H9 (cell line): Measurements from ENCODE around the gene ZNF77. TPM values are rescaled to one million over a fixed set of nuclear protein-coding genes. Genes with fewer than 3 reads are reported as not detected.

Experiments
- DNase-seq: peaks from one replicate; pipeline ENCODE4 v3.0.0-alpha.2; 2017
- H2AFZ ChIP-seq: one replicate; pipeline ENCODE4 v1.6.1; 2013; ENCODE audit warnings: mild to moderate bottlenecking, low read length, control low read depth, moderate library complexity
- H2AK5ac ChIP-seq: 2 replicates; pipeline ENCODE4 v1.6.1; 2013; ENCODE audit warnings: low read length, control low read depth, mixed read lengths; ENCODE audit not compliant: insufficient read length
- H2BK120ac ChIP-seq: one replicate; pipeline ENCODE4 v1.6.1; 2013; ENCODE audit warnings: low read depth, mild to moderate bottlenecking, low read length, control low read depth, inconsistent platforms; ENCODE audit not compliant: poor library complexity, severe bottlenecking
- H2BK12ac ChIP-seq: 2 replicates; pipeline ENCODE4 v1.6.1; 2013; ENCODE audit warnings: low read length, control low read depth, mixed read lengths, low read depth; ENCODE audit not compliant: insufficient read length
- H2BK15ac ChIP-seq: 2 replicates; pipeline ENCODE4 v1.6.1; 2013; ENCODE audit warnings: low read depth, low read length, control low read depth
- H2BK20ac ChIP-seq: one replicate; pipeline ENCODE4 v1.6.1; 2013; ENCODE audit warnings: low read depth, mild to moderate bottlenecking, low read length, control low read depth, inconsistent platforms; ENCODE audit not compliant: poor library complexity, severe bottlenecking
- H2BK5ac ChIP-seq: 2 replicates; pipeline ENCODE4 v1.6.1; 2013; ENCODE audit warnings: low read length, control low read depth, mixed read lengths; ENCODE audit not compliant: insufficient read length
- H3K14ac ChIP-seq: 2 replicates; pipeline ENCODE4 v1.6.1; 2013; ENCODE audit warnings: low read length, control low read depth; ENCODE audit not compliant: insufficient read depth
- H3K18ac ChIP-seq: 2 replicates; pipeline ENCODE4 v1.6.1; 2013; ENCODE audit warnings: low read depth, mild to moderate bottlenecking, mixed read lengths, low read length, control low read depth; ENCODE audit not compliant: insufficient read length
- H3K23ac ChIP-seq: 2 replicates; pipeline ENCODE4 v1.6.1; 2013; ENCODE audit warnings: low read length, control low read depth, mixed read lengths, low read depth; ENCODE audit not compliant: insufficient read length
- H3K23me2 ChIP-seq: 2 replicates; pipeline ENCODE4 v1.6.1; 2013; ENCODE audit warnings: low read depth, mild to moderate bottlenecking, mixed read lengths, low read length, control low read depth; ENCODE audit not compliant: insufficient read length, poor library complexity, severe bottlenecking
- H3K27ac ChIP-seq: 2 replicates; pipeline ENCODE4 v1.5.1; 2013; ENCODE audit warnings: low read length, control low read depth, mixed read lengths, low read depth; ENCODE audit not compliant: insufficient read length
- H3K27me3 ChIP-seq: 2 replicates; pipeline ENCODE4 v1.6.1; 2013; ENCODE audit warnings: low read length, control low read depth, inconsistent platforms; ENCODE audit not compliant: insufficient read depth
- H3K4ac ChIP-seq: 2 replicates; pipeline ENCODE4 v1.6.1; 2013; ENCODE audit warnings: low read depth, mild to moderate bottlenecking, control low read depth, inconsistent platforms, low read length, moderate library complexity
- H3K4me1 ChIP-seq: 2 replicates; pipeline ENCODE4 v1.6.1; 2013; ENCODE audit warnings: low read length, control low read depth, inconsistent platforms; ENCODE audit not compliant: insufficient read depth
- H3K4me2 ChIP-seq: 2 replicates; pipeline ENCODE4 v1.6.1; 2013; ENCODE audit warnings: low read length, control low read depth, mixed read lengths; ENCODE audit not compliant: insufficient read length, insufficient read depth
- H3K56ac ChIP-seq: 2 replicates; pipeline ENCODE4 v1.6.1; 2013; ENCODE audit warnings: low read depth, mild to moderate bottlenecking, mixed read lengths, low read length, control low read depth; ENCODE audit not compliant: insufficient read length
- H3K79me1 ChIP-seq: 2 replicates; pipeline ENCODE4 v1.6.1; 2013; ENCODE audit warnings: low read depth, mild to moderate bottlenecking, moderate library complexity, low read length, control low read depth, inconsistent platforms; ENCODE audit not compliant: insufficient read depth, poor library complexity, severe bottlenecking
- H3K79me2 ChIP-seq: 2 replicates; pipeline ENCODE4 v1.6.1; 2013; ENCODE audit warnings: low read length, control low read depth, inconsistent platforms; ENCODE audit not compliant: insufficient read depth
- H3K9ac ChIP-seq: 2 replicates; pipeline ENCODE4 v1.6.1; 2013; ENCODE audit warnings: low read length, control low read depth, mixed read lengths; ENCODE audit not compliant: insufficient read length; ENCODE audit errors: extremely low read depth
- H3K9me3 ChIP-seq: one replicate; pipeline ENCODE4 v1.6.1; 2013; ENCODE audit warnings: low read depth, low read length, inconsistent platforms; ENCODE audit not compliant: control insufficient read depth
- H3T11ph ChIP-seq: one replicate; pipeline ENCODE4 v1.6.1; 2013; ENCODE audit warnings: mild to moderate bottlenecking, low read length, control low read depth, inconsistent platforms
- H4K20me1 ChIP-seq: one replicate; pipeline ENCODE4 v1.6.1; 2013; ENCODE audit not compliant: control insufficient read depth, insufficient read length, insufficient read depth
- H4K5ac ChIP-seq: 2 replicates; pipeline ENCODE4 v1.6.1; 2013; ENCODE audit warnings: low read depth, mild to moderate bottlenecking, mixed read lengths, low read length, control low read depth; ENCODE audit not compliant: insufficient read length
- H4K8ac ChIP-seq: replicated peaks from 2 replicates; pipeline ENCODE4 v1.6.1; 2013; ENCODE audit warnings: low read length, control low read depth, mixed read lengths, low read depth; ENCODE audit not compliant: insufficient read length
- H4K91ac ChIP-seq: 2 replicates; pipeline ENCODE4 v1.6.1; 2013; ENCODE audit warnings: low read depth, mild to moderate bottlenecking, moderate library complexity, mixed read lengths, low read length, control low read depth; ENCODE audit not compliant: insufficient read length
- H3K27ac Mint-ChIP-seq, 3 experiments: 2 replicates in 2 of 3; 3 replicates in 1 of 3; pipeline ENCODE4 v1.8.0; 2020 to 2021; ENCODE audit warnings: mixed read lengths in 3 of 3, mild to moderate bottlenecking in 1 of 3, moderate library complexity in 1 of 3
- H3K27me3 Mint-ChIP-seq: 2 replicates; pipeline ENCODE4 v1.8.0; 2021; ENCODE audit warnings: low read depth, mild to moderate bottlenecking, moderate library complexity, mixed read lengths
- H3K36me3 Mint-ChIP-seq, 3 experiments: 2 replicates in 2 of 3; 3 replicates in 1 of 3; pipeline ENCODE4 v1.8.0; 2020 to 2021; ENCODE audit warnings: low read depth in 3 of 3, mixed read lengths in 3 of 3; ENCODE audit not compliant: insufficient read depth in 1 of 3
- H3K4me1 Mint-ChIP-seq, 2 experiments: 2 replicates each; pipeline ENCODE4 v1.8.0; 2020; ENCODE audit warnings: mixed read lengths in 2 of 2
- H3K4me3 Mint-ChIP-seq, 2 experiments: 2 replicates in 1 of 2; 3 replicates in 1 of 2; pipeline ENCODE4 v1.8.0; 2020 to 2021; ENCODE audit warnings: mild to moderate bottlenecking in 2 of 2, mixed read lengths in 2 of 2, moderate library complexity in 1 of 2
- H3K9me3 Mint-ChIP-seq, 2 experiments: 2 replicates in 1 of 2; 3 replicates in 1 of 2; pipeline ENCODE4 v1.8.0; 2020; ENCODE audit warnings: mild to moderate bottlenecking in 2 of 2, mixed read lengths in 2 of 2, moderate library complexity in 1 of 2
- WGBS: extraction: QIAGEN DNeasy Blood & Tissue Kit; methylation state at CpG from one replicate; pipeline ENCODE4 v1.1.7; 2013; ENCODE audit warnings: missing lambda C conversion rate, low lambda C conversion rate, mixed read lengths; ENCODE audit not compliant: insufficient read length; ENCODE audit errors: extremely low coverage; 5-methylcytosine and 5-hydroxymethylcytosine counted together
- total RNA-seq: library from RNA; stranded (reverse); gene quantifications from 2 replicates; pipeline ENCODE4 v1.2.1, GENCODE V29; 2021
- TF ChIP-seq, protein P1 (sequence below): fragments of 200-600 bp; sonication (generic); conservative IDR thresholded peaks from 3 replicates; pipeline ENCODE4 v1.8.0; 2021; ENCODE audit warnings: antibody characterized with exemption, mild to moderate bottlenecking

The ZNF77 gene
- total RNA-seq, 1 experiment from 2014 or later = 4.6 TPM

DNA sequence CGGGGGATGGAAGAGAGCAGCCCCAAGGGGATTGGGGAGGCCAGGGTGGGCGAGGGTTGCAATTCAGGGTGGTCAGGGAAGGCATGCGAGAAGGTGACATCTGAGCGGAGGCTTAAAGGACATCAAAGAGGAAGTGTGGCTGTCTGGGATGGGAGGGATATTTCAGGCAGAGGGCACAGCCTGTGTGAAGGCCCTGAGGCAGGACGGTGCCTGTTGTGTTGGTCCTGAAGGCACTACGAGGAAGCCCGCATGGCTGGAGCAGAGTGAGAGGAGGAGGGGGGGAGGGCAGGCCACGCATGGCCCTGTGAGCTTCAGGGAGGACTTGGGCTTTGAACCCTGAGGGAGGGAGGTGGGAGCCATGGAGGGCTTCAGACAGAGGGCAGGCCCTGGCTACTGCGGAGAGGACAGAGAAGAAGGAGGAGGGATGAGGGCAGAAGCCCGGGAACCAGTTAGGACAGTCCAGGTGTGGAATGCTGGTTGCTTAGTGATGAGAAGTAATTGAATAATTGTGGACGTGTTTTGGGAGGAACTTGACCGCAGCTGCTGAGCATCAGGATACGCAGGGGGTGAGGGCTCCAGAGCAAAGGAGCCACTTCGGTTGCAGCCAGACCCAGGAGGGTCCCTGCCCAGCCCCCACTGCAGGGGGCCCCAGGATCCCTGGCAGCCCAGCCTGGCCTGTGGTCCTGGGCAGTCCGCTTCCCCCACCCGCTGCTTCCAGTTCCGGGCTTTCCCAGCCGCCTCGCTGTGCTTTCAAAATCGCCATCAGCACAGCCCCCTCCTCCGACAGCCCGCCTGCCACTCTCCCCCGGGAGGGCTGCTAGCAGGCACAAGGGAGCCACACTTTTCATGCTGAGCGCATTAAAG is 38.8 kb upstream of the ZNF77 start:
- no peak overlapping the region for H3K9ac ChIP-seq
- Mint-ChIP-seq H3K9me3 (peaks cover 0 to 4% of the 10 kb centered on the region in 2 experiments; a peak in 1 of 5 replicates), H3K36me3 (no peaks in the 10 kb centered on the region), H3K4me1 (peaks cover 25 to 53% of the 10 kb centered on the region in 2 experiments), H3K27ac (peak overlapping the region in 1 of 3 experiments; percentile 83; a peak in 2 of 7 replicates), H3K27me3 (peaks cover 92% of the 10 kb centered on the region), H3K4me3 (peak overlapping the region; percentile 24 to 74; a peak in 3 of 5 replicates)
- no peak overlapping the region for H4K8ac ChIP-seq
- H3K18ac ChIP-seq = peak overlapping the region; percentile 50
- H2AK5ac ChIP-seq = no peak overlapping the region
- H3K23me2 ChIP-seq = no peaks in the 10 kb centered on the region
- H2BK5ac ChIP-seq = no peak overlapping the region
- no peak overlapping the region for H4K5ac ChIP-seq
- DNase-seq = peak; percentile 92
- TF ChIP-seq, protein P1, sequence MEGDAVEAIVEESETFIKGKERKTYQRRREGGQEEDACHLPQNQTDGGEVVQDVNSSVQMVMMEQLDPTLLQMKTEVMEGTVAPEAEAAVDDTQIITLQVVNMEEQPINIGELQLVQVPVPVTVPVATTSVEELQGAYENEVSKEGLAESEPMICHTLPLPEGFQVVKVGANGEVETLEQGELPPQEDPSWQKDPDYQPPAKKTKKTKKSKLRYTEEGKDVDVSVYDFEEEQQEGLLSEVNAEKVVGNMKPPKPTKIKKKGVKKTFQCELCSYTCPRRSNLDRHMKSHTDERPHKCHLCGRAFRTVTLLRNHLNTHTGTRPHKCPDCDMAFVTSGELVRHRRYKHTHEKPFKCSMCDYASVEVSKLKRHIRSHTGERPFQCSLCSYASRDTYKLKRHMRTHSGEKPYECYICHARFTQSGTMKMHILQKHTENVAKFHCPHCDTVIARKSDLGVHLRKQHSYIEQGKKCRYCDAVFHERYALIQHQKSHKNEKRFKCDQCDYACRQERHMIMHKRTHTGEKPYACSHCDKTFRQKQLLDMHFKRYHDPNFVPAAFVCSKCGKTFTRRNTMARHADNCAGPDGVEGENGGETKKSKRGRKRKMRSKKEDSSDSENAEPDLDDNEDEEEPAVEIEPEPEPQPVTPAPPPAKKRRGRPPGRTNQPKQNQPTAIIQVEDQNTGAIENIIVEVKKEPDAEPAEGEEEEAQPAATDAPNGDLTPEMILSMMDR = no peak
- no peaks in the 10 kb centered on the region for H3K9me3 ChIP-seq
- H3K4me1 ChIP-seq = peaks cover 5% of the 10 kb centered on the region; the same call in 1 of the 2 replicates
- H3K56ac ChIP-seq = no peak overlapping the region
- no peak overlapping the region for H2BK20ac ChIP-seq
- H2BK12ac ChIP-seq = peak overlapping the region; percentile 55
- peak overlapping the region; percentile 19 for H3K4me2 ChIP-seq
- H3K4ac ChIP-seq = no peak overlapping the region
- no peaks in the 10 kb centered on the region for H3K79me1 ChIP-seq
- H2AFZ ChIP-seq = no peak overlapping the region
- no peak overlapping the region for H3K23ac ChIP-seq
- H4K91ac ChIP-seq = peak overlapping the region; percentile 16
- no peak overlapping the region for H3K27ac ChIP-seq
- no peaks in the 10 kb centered on the region for H3K27me3 ChIP-seq
- peak overlapping the region; percentile 61; the same call in 1 of the 2 replicates for H3K14ac ChIP-seq
- no peaks in the 10 kb centered on the region for H3K79me2 ChIP-seq
- no CpG with 5 or more reads among the region's 24 CpGs for WGBS
- no peak overlapping the region for H2BK15ac ChIP-seq
- H4K20me1 ChIP-seq = no peaks in the 10 kb centered on the region
- H3T11ph ChIP-seq = no peak overlapping the region
- H2BK120ac ChIP-seq = no peak overlapping the region
